Measurements from ENCODE around the gene NSMF. TPM values are rescaled to one million over a fixed set of nuclear protein-coding genes. Genes with fewer than 3 reads are reported as not detected.

Gene NSMF
- total and polyA plus RNA-seq, 8 donors = 29.5 to 46.5 (median 36.3) TPM

DNA sequence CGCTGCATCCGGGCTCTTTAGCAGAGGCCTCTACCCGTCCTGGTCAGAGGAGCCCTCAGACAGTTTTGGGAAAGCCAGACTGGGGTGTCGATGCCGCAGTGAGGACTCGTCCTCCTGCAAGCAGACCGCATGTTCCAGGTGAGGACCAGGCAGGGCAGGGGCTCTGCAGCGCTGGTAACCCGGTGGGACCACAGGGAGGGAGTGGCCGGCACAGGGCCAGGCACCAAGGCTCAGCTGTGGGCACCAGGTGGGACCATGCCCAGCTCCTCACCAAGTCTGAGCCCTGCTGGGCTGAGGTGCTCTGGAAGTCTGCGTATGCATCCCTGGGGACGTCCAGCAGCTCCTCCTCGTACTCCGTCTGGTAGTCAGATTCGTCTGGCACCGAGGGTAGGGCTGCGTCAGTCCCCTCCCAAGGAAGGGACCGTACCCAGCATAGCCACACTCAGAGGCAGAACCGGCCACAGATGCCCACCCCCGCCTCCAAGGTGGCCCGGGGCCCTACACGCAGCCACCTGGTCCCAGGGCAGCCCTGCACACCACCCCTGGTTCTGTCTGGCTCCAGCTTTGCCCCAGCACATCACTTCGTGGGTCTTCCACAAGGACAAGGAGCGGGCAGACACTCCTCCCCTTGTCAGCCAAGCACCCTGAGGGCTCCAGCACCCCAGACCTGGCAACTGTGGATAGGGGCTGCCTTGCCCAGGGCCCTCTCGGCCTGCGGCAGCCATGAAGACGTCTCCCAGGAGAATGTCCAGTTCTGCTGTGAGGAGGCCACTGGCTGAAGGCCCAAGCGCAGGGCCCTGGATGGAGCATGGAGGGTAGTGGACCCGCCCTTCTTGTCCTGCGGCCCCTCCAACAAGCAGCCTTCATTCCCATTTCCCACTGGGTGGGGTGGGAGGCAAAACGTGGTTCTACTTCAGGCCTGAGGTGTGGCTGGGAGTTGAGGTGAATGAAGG, 1.5 kb upstream of the NSMF start:
- no peak for ATAC-seq
- Histone ChIP-seq H3K36me3 (no peaks in the 10 kb centered on the region), H3K27me3 (peaks cover 0 to 27% of the 10 kb centered on the region in 2 donors), H3K4me1 (peaks cover 11 to 29% of the 10 kb centered on the region in 2 donors), H3K4me3 (no peak overlapping the region), H3K9me3 (no peaks in the 10 kb centered on the region), H3K27ac (no peak overlapping the region)
- DNase-seq = peak in 2 of 4 donors; percentile 31 to 80
- TF ChIP-seq, protein P1, sequence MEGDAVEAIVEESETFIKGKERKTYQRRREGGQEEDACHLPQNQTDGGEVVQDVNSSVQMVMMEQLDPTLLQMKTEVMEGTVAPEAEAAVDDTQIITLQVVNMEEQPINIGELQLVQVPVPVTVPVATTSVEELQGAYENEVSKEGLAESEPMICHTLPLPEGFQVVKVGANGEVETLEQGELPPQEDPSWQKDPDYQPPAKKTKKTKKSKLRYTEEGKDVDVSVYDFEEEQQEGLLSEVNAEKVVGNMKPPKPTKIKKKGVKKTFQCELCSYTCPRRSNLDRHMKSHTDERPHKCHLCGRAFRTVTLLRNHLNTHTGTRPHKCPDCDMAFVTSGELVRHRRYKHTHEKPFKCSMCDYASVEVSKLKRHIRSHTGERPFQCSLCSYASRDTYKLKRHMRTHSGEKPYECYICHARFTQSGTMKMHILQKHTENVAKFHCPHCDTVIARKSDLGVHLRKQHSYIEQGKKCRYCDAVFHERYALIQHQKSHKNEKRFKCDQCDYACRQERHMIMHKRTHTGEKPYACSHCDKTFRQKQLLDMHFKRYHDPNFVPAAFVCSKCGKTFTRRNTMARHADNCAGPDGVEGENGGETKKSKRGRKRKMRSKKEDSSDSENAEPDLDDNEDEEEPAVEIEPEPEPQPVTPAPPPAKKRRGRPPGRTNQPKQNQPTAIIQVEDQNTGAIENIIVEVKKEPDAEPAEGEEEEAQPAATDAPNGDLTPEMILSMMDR (IDR thresholded peaks at IDR 0.05) = no peak
- intact Hi-C loops (cut with DNase I) = no loop called here

DNA sequence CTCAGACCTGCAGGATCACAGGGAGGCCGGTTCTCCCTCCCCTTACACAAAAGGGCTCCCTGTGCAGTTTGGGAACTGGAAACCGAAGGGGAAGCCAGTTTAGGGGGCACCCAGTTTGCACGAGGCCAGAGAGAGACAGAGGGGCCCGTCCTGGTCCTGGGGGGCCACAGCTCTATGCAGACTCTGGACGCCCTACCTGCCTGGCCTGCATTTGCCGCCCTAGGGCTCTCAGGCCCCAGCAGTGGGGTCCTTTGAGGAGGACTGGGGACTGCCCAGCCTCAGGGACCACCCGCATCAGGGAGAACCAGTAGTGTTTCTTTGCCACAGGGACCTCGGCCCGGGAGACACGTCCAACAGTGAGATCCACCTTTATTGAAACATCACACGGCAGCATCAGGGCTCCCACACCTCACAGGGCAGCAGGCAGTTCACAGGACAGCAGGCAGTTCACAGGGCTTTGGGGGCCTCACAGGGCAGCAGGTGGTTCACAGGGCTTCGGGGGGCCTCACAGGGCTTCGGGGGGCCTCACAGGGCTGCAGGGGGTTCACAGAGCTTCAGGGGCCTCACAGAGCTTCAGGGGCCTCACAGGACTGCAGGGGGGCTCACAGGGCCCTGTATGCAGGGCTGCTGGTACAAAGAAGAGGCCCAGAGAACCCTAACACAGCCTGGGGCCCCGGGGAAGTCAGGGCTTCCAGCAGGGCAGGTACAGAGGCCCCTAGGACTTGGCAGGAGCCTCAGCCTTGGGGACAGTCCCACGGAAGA, 648 bp upstream of the NSMF start:
- Histone ChIP-seq H3K4me1 (peaks cover 11 to 32% of the 10 kb centered on the region in 2 donors), H3K36me3 (peaks cover 0 to 7% of the 10 kb centered on the region in 2 donors)
- ATAC-seq = peak; percentile 1

GRCh38 chr9:137458194-137459151, 661 bp downstream of the NSMF start:
- DNase-seq (peak in 3 of 4 donors; percentile 29 to 84 (median 36)), ATAC-seq (no peak)
- peak overlapping the region; percentile 52 to 65 for H3K4me3 ChIP-seq
- no peak overlapping the region for H3K27ac ChIP-seq
- peaks cover 11 to 42% of the 10 kb centered on the region in 2 donors for H3K4me1 ChIP-seq
- H3K36me3 ChIP-seq = peaks cover 0 to 7% of the 10 kb centered on the region in 2 donors
- TF ChIP-seq, protein P1 (IDR thresholded peaks at IDR 0.05) = no peak
- intact Hi-C loops (cut with DNase I) = no loop called here
- H3K9me3 ChIP-seq = no peaks in the 10 kb centered on the region
- peaks cover 0 to 27% of the 10 kb centered on the region in 2 donors for H3K27me3 ChIP-seq

More for the DNA sequence above, 648 bp upstream of the NSMF start:
- intact Hi-C loops (cut with DNase I) = no loop called here
- H3K4me3 ChIP-seq = peak overlapping the region; percentile 7 to 65
- H3K9me3 ChIP-seq = no peaks in the 10 kb centered on the region
- peaks cover 0 to 27% of the 10 kb centered on the region in 2 donors for H3K27me3 ChIP-seq
- peak in 2 of 4 donors; percentile 29 to 71 for DNase-seq
- H3K27ac ChIP-seq = peak overlapping the region; percentile 49 to 69
- TF ChIP-seq, protein P1 (IDR thresholded peaks at IDR 0.05) = no peak

GRCh38 chr9:137457406-137458193, 1.5 kb downstream of the NSMF start:
- DNase-seq = peak in 2 of 4 donors; percentile 32 to 73
- Histone ChIP-seq H3K27ac (no peak overlapping the region), H3K9me3 (no peaks in the 10 kb centered on the region), H3K36me3 (peaks cover 0 to 13% of the 10 kb centered on the region in 2 donors), H3K27me3 (peaks cover 0 to 22% of the 10 kb centered on the region in 2 donors), H3K4me1 (peaks cover 11 to 51% of the 10 kb centered on the region in 2 donors), H3K4me3 (peak overlapping the region in 1 of 2 donors; percentile 65)
- intact Hi-C loops (cut with DNase I) = no loop called here
- TF ChIP-seq, protein P1 (IDR thresholded peaks at IDR 0.05) = no peak
- no peak for ATAC-seq
